GM18861 (cell line): ENCODE results near the gene TAS2R43.
"Not testable (repeated sequence)": the region's sequence is repeated elsewhere in the genome, so short reads cannot be mapped to it uniquely, and the experiment has no call there.

Experiments used
- ATAC-seq: cut with Tn5 transposase; IDR thresholded peaks from one replicate; pipeline ENCODE4 v1.9.1; 2021; ENCODE audit not compliant: unreplicated experiment

Gene TAS2R43

DNA sequence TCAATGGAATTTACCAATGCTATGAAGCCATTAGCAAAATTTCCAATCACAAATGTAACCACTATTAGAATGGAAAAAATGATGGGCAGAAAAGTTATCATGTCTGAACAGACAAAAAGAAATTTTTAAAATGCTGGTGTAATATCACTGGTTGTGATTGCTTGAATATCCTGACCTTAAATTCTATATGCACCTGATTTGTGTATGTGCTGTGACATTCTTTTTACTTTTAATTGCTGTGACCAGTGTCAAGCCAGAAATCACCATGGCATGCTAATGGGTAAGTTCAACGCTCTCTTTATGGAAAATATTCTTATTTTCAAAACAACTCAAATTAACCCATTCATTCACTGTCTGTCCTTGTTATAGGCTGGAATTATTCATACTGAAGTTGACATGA, 29.9 kb downstream of the TAS2R43 start, which contains the start of gene TAS2R46:
TAS2R46 (minus strand) TSS at position 101 of the 400 bp plus-strand sequence; CDS start at position 101, 0 bp downstream.
- ATAC-seq: not testable (repeated sequence)

GRCh38 chr12:11059784-11060183, 32.3 kb downstream of the TAS2R43 start:
- no peak for ATAC-seq

DNA sequence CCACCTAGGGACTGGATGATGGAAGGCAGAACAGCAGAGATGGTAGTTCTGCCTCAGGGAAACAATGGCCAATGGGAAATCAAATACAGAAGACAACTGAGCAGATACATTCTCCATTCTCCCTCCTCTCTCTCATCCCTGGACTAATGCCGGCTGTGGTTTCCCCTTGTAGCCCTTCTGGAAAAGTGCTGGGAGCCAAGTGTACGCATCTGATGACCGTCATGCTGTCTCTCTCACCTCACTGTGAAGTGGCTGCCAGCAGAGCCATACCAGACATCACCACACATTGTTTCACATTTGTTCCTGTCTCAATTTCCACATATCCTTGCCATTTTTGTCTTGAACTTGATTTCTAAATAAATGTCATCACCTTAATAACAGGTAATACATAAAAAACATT, 33.1 kb downstream of the TAS2R43 start:
- no peak for ATAC-seq

GRCh38 chr12:11055306-11055705, 36.8 kb downstream of the TAS2R43 start:
- no peak for ATAC-seq

DNA sequence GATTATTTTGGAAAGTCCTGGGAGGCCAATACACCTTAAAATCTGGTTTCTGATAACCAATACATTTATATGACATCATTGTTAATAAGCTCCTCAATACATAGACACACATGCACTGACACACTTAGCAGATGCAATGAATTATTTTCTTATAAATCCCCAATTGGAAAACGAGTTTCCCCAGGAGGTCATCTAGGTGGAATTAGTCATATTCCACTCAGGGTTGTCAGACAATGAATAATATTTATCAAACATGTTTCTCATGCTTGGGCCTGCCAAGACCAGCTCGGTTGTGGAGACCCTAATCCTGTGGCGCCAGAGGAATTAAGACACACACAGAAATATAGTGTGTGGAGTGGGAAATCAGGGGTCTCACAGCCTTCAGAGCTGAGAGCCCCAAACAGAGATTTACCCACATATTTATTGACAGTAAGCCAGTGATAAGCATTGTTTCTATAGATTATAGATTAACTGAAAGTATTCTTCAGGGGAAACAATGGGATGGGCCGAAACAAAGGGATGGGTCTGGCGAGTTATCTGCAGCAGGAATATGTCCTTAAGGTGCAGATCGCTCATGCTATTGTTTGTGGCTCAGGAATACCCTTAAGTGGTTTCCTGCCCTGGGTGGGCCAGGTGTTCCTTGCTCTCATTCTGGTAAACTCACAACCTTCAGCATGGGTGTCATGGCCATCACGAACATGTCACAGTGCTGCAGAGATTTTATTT, 42.1 kb downstream of the TAS2R43 start:
- not testable (repeated sequence) for ATAC-seq

DNA sequence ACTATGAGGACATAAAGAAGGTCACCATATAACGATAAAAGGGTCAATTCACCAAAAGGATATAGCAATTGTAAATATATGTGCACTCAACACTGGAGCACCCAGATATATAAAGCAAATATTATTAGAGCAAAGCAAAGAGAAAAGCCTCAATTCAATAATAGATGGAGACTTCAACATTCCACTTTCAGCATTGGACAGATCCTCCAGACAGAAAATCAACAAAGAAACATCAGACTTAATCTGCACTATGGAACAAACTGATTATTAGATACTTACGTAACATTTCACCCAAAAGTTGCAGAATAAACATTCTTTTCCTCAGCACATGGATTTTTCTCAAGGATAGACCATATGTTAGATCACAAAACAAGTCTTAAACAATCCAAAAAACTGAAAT, 50.7 kb downstream of the TAS2R43 start:
- not testable (repeated sequence) for ATAC-seq
